Activated CD8-positive, alpha-beta T cell treated with anti-CD3 and anti-CD28 coated beads for 36 hours (primary cell): ENCODE data around the gene GCK. TPM values are rescaled to one million over a fixed set of nuclear protein-coding genes. Genes with fewer than 3 reads are reported as not detected.

Experiments used
- ATAC-seq: fragments of 200-7000 bp; cut with Tn5 transposase; one replicate; pipeline ENCODE4 v1.10.0; 2021; ENCODE audit warnings: mild to moderate bottlenecking, moderate library complexity
- CTCF ChIA-PET: fragments of 350-600 bp; sonication (Branson Sonifier 250); formaldehyde crosslinking; loops from one replicate; lab custom pipeline; 2021; ENCODE audit warnings: antibody characterized with exemption; lab: Charles Lee
- POLR2A ChIA-PET: fragments of 350-600 bp; sonication (Branson Sonifier 250); formaldehyde crosslinking; loops from one replicate; lab custom pipeline; 2021; ENCODE audit warnings: antibody characterized with exemption; lab: Charles Lee
- DNase-seq: peaks from one replicate; pipeline ENCODE4 v3.0.0-alpha.2; 2020
- H3K27ac Mint-ChIP-seq: one replicate; pipeline ENCODE4 v1.8.0; 2021; ENCODE audit warnings: mild to moderate bottlenecking, mixed read lengths
- H3K27me3 Mint-ChIP-seq: one replicate; pipeline ENCODE4 v1.8.0; 2021; ENCODE audit warnings: mixed read lengths
- H3K36me3 Mint-ChIP-seq: one replicate; pipeline ENCODE4 v1.8.0; 2021; ENCODE audit warnings: low read depth, mixed read lengths
- H3K4me1 Mint-ChIP-seq: one replicate; pipeline ENCODE4 v1.8.0; 2021; ENCODE audit warnings: low read depth, mixed read lengths
- H3K4me3 Mint-ChIP-seq: one replicate; pipeline ENCODE4 v1.8.0; 2021; ENCODE audit warnings: mild to moderate bottlenecking, moderate library complexity, mixed read lengths
- H3K9me3 Mint-ChIP-seq: one replicate; pipeline ENCODE4 v1.8.0; 2021; ENCODE audit warnings: mixed read lengths
- CTCF ChIP-seq: fragments of 200-600 bp; IDR thresholded peaks from one replicate; pipeline ENCODE4 v1.8.0; 2022; ENCODE audit warnings: antibody characterized with exemption, mild to moderate bottlenecking
- intact Hi-C: fragments of 100-400 bp; cut with micrococcal nuclease; formaldehyde crosslinking; loops from one replicate; pipeline ENCODE4 v1.10.0; 2022
- total RNA-seq, 2 experiments: library from RNA; stranded (reverse); gene quantifications; one replicate each; pipeline ENCODE4 v1.2.3, GENCODE V29; 2021

The GCK gene
- total RNA-seq, 2 experiments from 2014 or later: 2.1 to 2.6 TPM

GRCh38 chr7:44235582-44236332 is 46.5 kb upstream of the GCK start:
- Mint-ChIP-seq H3K4me3 (no peak overlapping the region), H3K27me3 (no peaks in the 10 kb centered on the region), H3K27ac (no peak overlapping the region), H3K36me3 (no peaks in the 10 kb centered on the region), H3K9me3 (no peaks in the 10 kb centered on the region), H3K4me1 (no peaks in the 10 kb centered on the region)
- DNase-seq (no peak), ATAC-seq (no peak)
- intact Hi-C loops: no loop called here
- CTCF ChIA-PET: no interaction called here
- POLR2A ChIA-PET: interaction anchor here (0.9 kb wide), 1 partner anchor 22 kb away, joined by 4 read pairs; no protein-coding TSS in a partner anchor
- TF ChIP-seq CTCF: no peak

- intact Hi-C loops: no loop called here
- POLR2A ChIA-PET: no interaction called here
- no peak overlapping the region for H3K4me3 Mint-ChIP-seq
- no peak for TF ChIP-seq CTCF
- DNase-seq (no peak), ATAC-seq (no peak)
- H3K36me3 Mint-ChIP-seq: no peaks in the 10 kb centered on the region
- H3K9me3 Mint-ChIP-seq: no peaks in the 10 kb centered on the region
- no peaks in the 10 kb centered on the region for H3K27me3 Mint-ChIP-seq
- CTCF ChIA-PET: no interaction called here
- H3K27ac Mint-ChIP-seq: no peak overlapping the region
- H3K4me1 Mint-ChIP-seq: no peaks in the 10 kb centered on the region
Measured at GRCh38 chr7:44235066-44235465, 45.8 kb upstream of the GCK start.

GRCh38 chr7:44232901-44233715 is 43.9 kb upstream of the GCK start:
- no peaks in the 10 kb centered on the region for H3K4me1 Mint-ChIP-seq
- no peak for TF ChIP-seq CTCF
- no peak overlapping the region for H3K27ac Mint-ChIP-seq
- no peaks in the 10 kb centered on the region for H3K9me3 Mint-ChIP-seq
- ChIA-PET POLR2A (interaction anchor here (0.6 kb wide), 1 partner anchor 11 kb away, joined by 3 read pairs; no protein-coding TSS in a partner anchor), CTCF (no interaction called here)
- ATAC-seq (no peak), DNase-seq (no peak)
- intact Hi-C loops: no loop called here
- H3K27me3 Mint-ChIP-seq: no peaks in the 10 kb centered on the region
- no peak overlapping the region for H3K4me3 Mint-ChIP-seq
- no peaks in the 10 kb centered on the region for H3K36me3 Mint-ChIP-seq

- CTCF ChIA-PET: no interaction called here
- no peaks in the 10 kb centered on the region for H3K27me3 Mint-ChIP-seq
- TF ChIP-seq CTCF: no peak
Measured at GRCh38 chr7:44232396-44232795, 43.2 kb upstream of the GCK start.

GRCh38 chr7:44231088-44231487 is 41.8 kb upstream of the GCK start:
- H3K36me3 Mint-ChIP-seq: no peaks in the 10 kb centered on the region
- ChIA-PET CTCF (no interaction called here), POLR2A (no interaction called here)
- H3K4me1 Mint-ChIP-seq: no peaks in the 10 kb centered on the region
- no peak overlapping the region for H3K4me3 Mint-ChIP-seq
- intact Hi-C loops: no loop called here
- H3K9me3 Mint-ChIP-seq: no peaks in the 10 kb centered on the region
- DNase-seq: no peak
- ATAC-seq: no peak
- TF ChIP-seq CTCF: no peak
- no peak overlapping the region for H3K27ac Mint-ChIP-seq
- H3K27me3 Mint-ChIP-seq: no peaks in the 10 kb centered on the region

More at GRCh38 chr7:44232396-44232795, 43.2 kb upstream of the GCK start:
- Mint-ChIP-seq H3K4me1 (no peaks in the 10 kb centered on the region), H3K9me3 (no peaks in the 10 kb centered on the region), H3K36me3 (no peaks in the 10 kb centered on the region), H3K27ac (no peak overlapping the region), H3K4me3 (no peak overlapping the region)
- POLR2A ChIA-PET: no interaction called here
- intact Hi-C loops: no loop called here
- DNase-seq: no peak
- no peak for ATAC-seq
